GF-D8 (cell line): ENCODE measurements around the gene ANAPC10.
"Not testable (repeated sequence)": the region's sequence is repeated elsewhere in the genome, so short reads cannot be mapped to it uniquely, and the experiment has no call there.

Experiments used
- DNase-seq: peaks from one replicate; lab custom pipeline; 2025; lab: John Stamatoyannopoulos, UW

ANAPC10 gene

GRCh38 chr4:145071560-145071959 lies 26.4 kb downstream of the ANAPC10 start:
- DNase-seq, result no peak

GRCh38 chr4:145069361-145069760 lies 28.6 kb downstream of the ANAPC10 start:
- no peak for DNase-seq

GRCh38 chr4:145066063-145066501 lies 31.9 kb downstream of the ANAPC10 start:
- no peak for DNase-seq

- peak; percentile 15 for DNase-seq
Measured at GRCh38 chr4:145061318-145061920, 36.6 kb downstream of the ANAPC10 start.

GRCh38 chr4:145058256-145058655 lies 39.7 kb downstream of the ANAPC10 start:
- no peak for DNase-seq

GRCh38 chr4:145056325-145057130 lies 41.5 kb downstream of the ANAPC10 start:
- no peak for DNase-seq

- DNase-seq, result no peak
Measured at GRCh38 chr4:145055533-145056257, 42.3 kb downstream of the ANAPC10 start.

GRCh38 chr4:145049241-145049640 lies 48.8 kb downstream of the ANAPC10 start:
- no peak for DNase-seq

GRCh38 chr4:145048817-145049216 lies 49.2 kb downstream of the ANAPC10 start:
- no peak for DNase-seq

GRCh38 chr4:145047151-145047550 lies 50.8 kb downstream of the ANAPC10 start:
- no peak for DNase-seq

GRCh38 chr4:145045180-145045579 lies 52.8 kb downstream of the ANAPC10 start:
- no peak for DNase-seq

GRCh38 chr4:145044341-145044740 lies 53.7 kb downstream of the ANAPC10 start:
- DNase-seq, result no peak

GRCh38 chr4:145043306-145043705 lies 54.7 kb downstream of the ANAPC10 start:
- DNase-seq, result no peak

GRCh38 chr4:145042601-145043285 lies 55.3 kb downstream of the ANAPC10 start:
- no peak for DNase-seq

GRCh38 chr4:145041378-145041777 lies 56.6 kb downstream of the ANAPC10 start:
- no peak for DNase-seq

- no peak for DNase-seq
Measured at GRCh38 chr4:145035494-145036136, 62.4 kb downstream of the ANAPC10 start.

GRCh38 chr4:145034727-145035211 lies 63.2 kb downstream of the ANAPC10 start:
- no peak for DNase-seq

- no peak for DNase-seq
Measured at GRCh38 chr4:145019346-145019745, 78.7 kb downstream of the ANAPC10 start.

GRCh38 chr4:145014365-145014764 lies 83.6 kb downstream of the ANAPC10 start:
- DNase-seq, result no peak

- peak; percentile 73 for DNase-seq
Measured at GRCh38 chr4:145012841-145013240, 85.2 kb downstream of the ANAPC10 start.

GRCh38 chr4:145011636-145012035 lies 86.4 kb downstream of the ANAPC10 start:
- peak; percentile 43 for DNase-seq

- not testable (repeated sequence) for DNase-seq
Measured at GRCh38 chr4:145010315-145010714, 87.7 kb downstream of the ANAPC10 start.
